Skeletal muscle tissue (tissue), 4 donors: ENCODE data around the gene GAPVD1. TPM values are rescaled to one million over a fixed set of nuclear protein-coding genes. Genes with fewer than 3 reads are reported as not detected.
"Not testable (repeated sequence)": the region's sequence is repeated elsewhere in the genome, so short reads cannot be mapped to it uniquely, and the experiment has no call there.

Experiments used
- H3K27ac ChIP-seq: one replicate; pipeline ENCODE4 v1.7.0; 2013; ENCODE audit warnings: mild to moderate bottlenecking, low read depth, low read length, inconsistent platforms
- H3K27me3 ChIP-seq, 3 donors: one replicate each; pipeline ENCODE4 v1.7.0; 2013; ENCODE audit warnings: low read length in 3 of 3; ENCODE audit not compliant: control insufficient read depth in 3 of 3, insufficient read depth in 3 of 3
- H3K36me3 ChIP-seq, 3 donors: one replicate each; pipeline ENCODE4 v1.7.0; 2013; ENCODE audit warnings: low read length in 3 of 3; ENCODE audit not compliant: control insufficient read depth in 3 of 3, insufficient read depth in 3 of 3
- H3K4me1 ChIP-seq, 3 donors: one replicate each; pipeline ENCODE4 v1.7.0; 2013; ENCODE audit warnings: low read length in 3 of 3, mild to moderate bottlenecking in 3 of 3; ENCODE audit not compliant: control insufficient read depth in 3 of 3, insufficient read depth in 3 of 3
- H3K4me3 ChIP-seq, 3 donors: one replicate each; pipeline ENCODE4 v1.7.0; 2013; ENCODE audit warnings: low read length in 3 of 3
- H3K9ac ChIP-seq, 3 donors: one replicate each; pipeline ENCODE4 v1.7.0; 2013; ENCODE audit warnings: low read length in 3 of 3, mild to moderate bottlenecking in 3 of 3, moderate library complexity in 2 of 3, low read depth in 1 of 3
- H3K9me3 ChIP-seq, 3 donors: one replicate each; pipeline ENCODE4 v1.7.0; 2013; ENCODE audit warnings: low read length in 3 of 3; ENCODE audit not compliant: control insufficient read depth in 3 of 3
- total RNA-seq: library from RNA; depleted of rRNA; stranded (reverse); fragments of >200 nt; gene quantifications from one replicate; pipeline ENCODE4 v1.2.3, GENCODE V29; 2014
- donor health status: Osteomylitis.

The GAPVD1 gene
- total RNA-seq, 1 donor from 2014 or later = 42.3 TPM

- no peaks in the 10 kb centered on the region for H3K27me3 ChIP-seq
Observed at GRCh38 chr9:125398243-125398642, 136.6 kb downstream of the GAPVD1 start.

GRCh38 chr9:125399165-125399564 is 137.5 kb downstream of the GAPVD1 start:
- no peak overlapping the region for H3K9ac ChIP-seq
- no peaks in the 10 kb centered on the region for H3K27me3 ChIP-seq
- no peak overlapping the region for H3K27ac ChIP-seq

More at GRCh38 chr9:125398243-125398642, 136.6 kb downstream of the GAPVD1 start:
- Histone ChIP-seq H3K36me3 (no peaks in the 10 kb centered on the region), H3K9ac (no peak overlapping the region), H3K9me3 (no peaks in the 10 kb centered on the region), H3K4me3 (no peak overlapping the region), H3K4me1 (no peaks in the 10 kb centered on the region), H3K27ac (no peak overlapping the region)

GRCh38 chr9:125399666-125400065 is 138.0 kb downstream of the GAPVD1 start:
- no peak overlapping the region for H3K27ac ChIP-seq
- H3K36me3 ChIP-seq = no peaks in the 10 kb centered on the region
- H3K27me3 ChIP-seq = no peaks in the 10 kb centered on the region
- H3K9me3 ChIP-seq = no peaks in the 10 kb centered on the region
- no peaks in the 10 kb centered on the region for H3K4me1 ChIP-seq
- H3K9ac ChIP-seq = no peak overlapping the region
- no peak overlapping the region for H3K4me3 ChIP-seq

More at GRCh38 chr9:125399165-125399564, 137.5 kb downstream of the GAPVD1 start:
- no peaks in the 10 kb centered on the region for H3K4me1 ChIP-seq
- H3K4me3 ChIP-seq = no peak overlapping the region
- H3K36me3 ChIP-seq = no peaks in the 10 kb centered on the region
- H3K9me3 ChIP-seq = no peaks in the 10 kb centered on the region

GRCh38 chr9:125400232-125400631 is 138.6 kb downstream of the GAPVD1 start:
- not testable (repeated sequence) for H3K4me3 ChIP-seq, H3K36me3 ChIP-seq, H3K27me3 ChIP-seq

GRCh38 chr9:125400725-125401716 is 139.4 kb downstream of the GAPVD1 start:
- no peak overlapping the region for H3K4me3 ChIP-seq
- no peaks in the 10 kb centered on the region for H3K27me3 ChIP-seq
- H3K4me1 ChIP-seq = no peaks in the 10 kb centered on the region
- H3K9ac ChIP-seq = no peak overlapping the region
- no peaks in the 10 kb centered on the region for H3K9me3 ChIP-seq
- no peak overlapping the region for H3K27ac ChIP-seq
- H3K36me3 ChIP-seq = no peaks in the 10 kb centered on the region

More at GRCh38 chr9:125400232-125400631, 138.6 kb downstream of the GAPVD1 start:
- not testable (repeated sequence) for H3K4me1 ChIP-seq, H3K27ac ChIP-seq, H3K9me3 ChIP-seq, H3K9ac ChIP-seq

GRCh38 chr9:125404733-125405132 is 143.1 kb downstream of the GAPVD1 start:
- Histone ChIP-seq H3K36me3 (no peaks in the 10 kb centered on the region), H3K27ac (no peak overlapping the region), H3K27me3 (peaks cover 4 to 23% (median 7%) of the 10 kb centered on the region in 3 donors)

GRCh38 chr9:125405938-125406809 is 144.5 kb downstream of the GAPVD1 start:
- H3K27ac ChIP-seq = no peak overlapping the region
- H3K36me3 ChIP-seq = no peaks in the 10 kb centered on the region
- no peak overlapping the region for H3K4me3 ChIP-seq
- H3K9ac ChIP-seq = no peak overlapping the region
- no peaks in the 10 kb centered on the region for H3K9me3 ChIP-seq
- peaks cover 0 to 9% (median 4%) of the 10 kb centered on the region in 3 donors for H3K4me1 ChIP-seq
- H3K27me3 ChIP-seq = peaks cover 13 to 34% (median 18%) of the 10 kb centered on the region in 3 donors

More at GRCh38 chr9:125404733-125405132, 143.1 kb downstream of the GAPVD1 start:
- Histone ChIP-seq H3K4me3 (no peak overlapping the region), H3K9ac (no peak overlapping the region), H3K4me1 (peaks cover 0 to 7% (median 4%) of the 10 kb centered on the region in 3 donors), H3K9me3 (no peaks in the 10 kb centered on the region)

GRCh38 chr9:125406810-125407087 is 145.1 kb downstream of the GAPVD1 start:
- Histone ChIP-seq H3K4me3 (no peak overlapping the region), H3K9ac (no peak overlapping the region), H3K4me1 (peaks cover 0 to 9% (median 4%) of the 10 kb centered on the region in 3 donors), H3K9me3 (no peaks in the 10 kb centered on the region), H3K27me3 (peaks cover 13 to 35% (median 23%) of the 10 kb centered on the region in 3 donors), H3K27ac (no peak overlapping the region), H3K36me3 (no peaks in the 10 kb centered on the region)

- H3K27ac ChIP-seq = no peak overlapping the region
- peak overlapping the region in 2 of 3 donors; percentile 58 to 70 for H3K4me3 ChIP-seq
- peak overlapping the region in 2 of 3 donors; percentile 50 to 60 for H3K9ac ChIP-seq
- peaks cover 13 to 35% (median 24%) of the 10 kb centered on the region in 3 donors for H3K27me3 ChIP-seq
- no peaks in the 10 kb centered on the region for H3K36me3 ChIP-seq
- H3K9me3 ChIP-seq = no peaks in the 10 kb centered on the region
- peaks cover 0 to 9% (median 4%) of the 10 kb centered on the region in 3 donors for H3K4me1 ChIP-seq
Observed at GRCh38 chr9:125407432-125407973, 145.9 kb downstream of the GAPVD1 start.
